ENCODE results near the gene SELENOV. TPM values are rescaled to one million over a fixed set of nuclear protein-coding genes. Genes with fewer than 3 reads are reported as not detected.

The SELENOV gene
- total RNA-seq, 4 donors from 2014 or later = not detected

DNA sequence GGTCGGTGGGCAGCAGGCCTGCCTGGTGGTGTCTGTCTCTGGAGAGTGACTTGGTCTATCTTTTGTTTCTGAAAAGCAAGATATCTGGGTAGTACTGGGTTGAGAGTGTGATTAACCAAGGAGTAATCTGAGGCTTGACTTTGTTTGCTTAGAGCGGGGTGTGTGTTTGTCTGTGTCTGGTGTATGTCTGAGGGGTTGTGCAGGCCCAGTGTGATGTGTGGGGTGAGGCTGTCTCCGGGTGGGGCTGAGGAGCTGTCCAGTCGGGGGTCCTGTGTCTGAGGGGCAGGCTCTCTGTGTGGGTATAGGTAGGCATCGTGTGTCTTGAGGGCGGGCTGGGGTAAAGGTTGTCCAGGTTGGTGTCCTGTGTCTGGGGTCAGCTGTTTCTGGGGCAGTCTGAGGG, 45.4 kb upstream of the SELENOV start:
- WGBS, 2 donors = 90 to 94% methylated on average over 6 of the region's 6 CpGs
- no peak for DNase-seq (ENCODE audit: low spot score in 2 of 2)
- no peak overlapping the region for H3K27ac ChIP-seq
- H3K9me3 ChIP-seq = no peaks in the 10 kb centered on the region
- H3K27me3 ChIP-seq = no peaks in the 10 kb centered on the region
- peaks cover 7 to 100% (median 49%) of the 10 kb centered on the region in 3 donors for H3K36me3 ChIP-seq
- no peak for TF ChIP-seq EP300 (IDR thresholded peaks at IDR 0.05)
- TF ChIP-seq POLR2A (IDR thresholded peaks at IDR 0.05) = no peak
- TF ChIP-seq, protein P1, sequence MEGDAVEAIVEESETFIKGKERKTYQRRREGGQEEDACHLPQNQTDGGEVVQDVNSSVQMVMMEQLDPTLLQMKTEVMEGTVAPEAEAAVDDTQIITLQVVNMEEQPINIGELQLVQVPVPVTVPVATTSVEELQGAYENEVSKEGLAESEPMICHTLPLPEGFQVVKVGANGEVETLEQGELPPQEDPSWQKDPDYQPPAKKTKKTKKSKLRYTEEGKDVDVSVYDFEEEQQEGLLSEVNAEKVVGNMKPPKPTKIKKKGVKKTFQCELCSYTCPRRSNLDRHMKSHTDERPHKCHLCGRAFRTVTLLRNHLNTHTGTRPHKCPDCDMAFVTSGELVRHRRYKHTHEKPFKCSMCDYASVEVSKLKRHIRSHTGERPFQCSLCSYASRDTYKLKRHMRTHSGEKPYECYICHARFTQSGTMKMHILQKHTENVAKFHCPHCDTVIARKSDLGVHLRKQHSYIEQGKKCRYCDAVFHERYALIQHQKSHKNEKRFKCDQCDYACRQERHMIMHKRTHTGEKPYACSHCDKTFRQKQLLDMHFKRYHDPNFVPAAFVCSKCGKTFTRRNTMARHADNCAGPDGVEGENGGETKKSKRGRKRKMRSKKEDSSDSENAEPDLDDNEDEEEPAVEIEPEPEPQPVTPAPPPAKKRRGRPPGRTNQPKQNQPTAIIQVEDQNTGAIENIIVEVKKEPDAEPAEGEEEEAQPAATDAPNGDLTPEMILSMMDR (IDR thresholded peaks at IDR 0.05) = no peak
- no peak overlapping the region for H3K4me3 ChIP-seq
- no peaks in the 10 kb centered on the region for H3K4me1 ChIP-seq

DNA sequence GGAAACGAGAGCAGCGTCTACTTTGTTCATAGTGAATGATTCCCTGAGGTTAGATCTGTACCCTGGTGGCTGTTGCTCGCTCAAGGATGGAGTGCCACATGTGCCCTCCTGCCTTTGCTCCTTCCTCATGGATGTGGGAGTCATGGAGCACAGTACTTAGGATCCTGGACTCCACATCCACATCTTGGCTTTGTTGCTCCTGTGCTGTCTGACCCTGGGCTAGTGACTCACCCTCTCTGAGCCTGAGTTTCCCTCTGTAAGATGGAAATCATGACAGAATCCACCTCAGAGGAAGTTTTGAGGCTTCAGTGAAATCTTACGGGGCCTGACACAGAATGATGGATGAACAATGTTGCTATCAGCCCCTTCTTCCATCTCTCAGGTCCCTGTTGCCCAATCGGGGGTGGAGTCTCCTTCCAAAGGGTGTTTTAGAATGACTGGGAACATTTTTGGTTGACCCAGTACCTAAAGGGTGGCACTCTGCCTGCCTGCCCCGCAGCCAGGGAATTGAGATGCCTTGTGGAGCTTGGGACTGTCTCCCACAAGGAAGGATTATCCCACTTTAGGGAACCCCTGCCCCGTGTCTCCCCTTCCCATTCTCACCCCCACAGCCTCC, 44.1 kb upstream of the SELENOV start:
- no peak for DNase-seq (ENCODE audit: low spot score in 2 of 2)
- peaks cover 5 to 100% (median 44%) of the 10 kb centered on the region in 3 donors for H3K36me3 ChIP-seq
- no peak overlapping the region for H3K4me3 ChIP-seq
- H3K27ac ChIP-seq = no peak overlapping the region
- no peaks in the 10 kb centered on the region for H3K4me1 ChIP-seq
- no peaks in the 10 kb centered on the region for H3K27me3 ChIP-seq
- WGBS, 2 donors = 85 to 86% methylated on average over 4 to 7 of the region's 7 CpGs
- TF ChIP-seq EP300 (IDR thresholded peaks at IDR 0.05) (no peak), POLR2A (IDR thresholded peaks at IDR 0.05) (no peak)
- H3K9me3 ChIP-seq = no peaks in the 10 kb centered on the region

DNA sequence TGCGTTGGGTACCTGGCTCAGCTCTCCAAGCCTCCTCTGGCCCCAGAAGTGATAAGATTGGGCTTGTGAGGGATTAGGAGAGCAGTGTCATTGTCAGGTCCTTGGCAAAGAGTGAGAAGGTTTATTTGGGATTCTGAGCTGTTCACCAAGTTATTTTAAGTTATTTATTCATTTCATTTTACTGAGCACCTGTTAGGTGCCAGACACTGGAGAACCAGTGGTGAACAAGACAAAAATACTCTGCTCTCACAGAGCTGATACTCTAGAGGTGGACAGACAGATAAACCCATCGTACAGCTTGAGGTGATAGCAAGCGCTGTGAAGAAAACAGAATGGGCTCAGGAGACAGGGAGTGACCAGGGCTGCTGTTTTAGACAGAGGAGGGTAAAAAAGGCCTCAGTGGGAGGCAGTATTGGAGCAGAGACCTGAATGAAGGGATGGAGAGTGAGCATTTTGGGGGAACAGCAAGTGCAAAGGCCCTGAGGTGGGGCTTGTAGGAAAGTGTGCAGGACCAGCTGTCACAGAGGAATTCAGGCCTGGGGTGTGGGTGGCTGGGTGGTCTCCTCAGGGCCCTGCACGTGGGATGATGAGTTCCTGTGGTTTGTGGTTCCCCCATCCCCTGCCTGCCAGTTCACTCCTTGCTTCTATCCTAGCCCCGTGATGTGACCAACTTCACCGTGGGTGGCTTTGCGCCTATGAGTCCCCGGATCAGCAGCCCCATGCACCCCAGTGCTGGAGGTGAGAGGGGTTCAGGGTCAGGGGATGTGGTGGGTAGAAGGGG, 43.0 kb upstream of the SELENOV start:
- no peak for TF ChIP-seq POLR2A (IDR thresholded peaks at IDR 0.05)
- TF ChIP-seq, protein P1 (IDR thresholded peaks at IDR 0.05) = no peak
- no peak for TF ChIP-seq EP300 (IDR thresholded peaks at IDR 0.05)
- H3K4me3 ChIP-seq = no peak overlapping the region
- no peaks in the 10 kb centered on the region for H3K4me1 ChIP-seq
- WGBS, 2 donors = 80 to 85% methylated on average over 8 of the region's 8 CpGs
- H3K9me3 ChIP-seq = no peaks in the 10 kb centered on the region
- no peak for DNase-seq (ENCODE audit: low spot score in 2 of 2)
- no peaks in the 10 kb centered on the region for H3K27me3 ChIP-seq
- peaks cover 3 to 100% (median 37%) of the 10 kb centered on the region in 3 donors for H3K36me3 ChIP-seq
- no peak overlapping the region for H3K27ac ChIP-seq

DNA sequence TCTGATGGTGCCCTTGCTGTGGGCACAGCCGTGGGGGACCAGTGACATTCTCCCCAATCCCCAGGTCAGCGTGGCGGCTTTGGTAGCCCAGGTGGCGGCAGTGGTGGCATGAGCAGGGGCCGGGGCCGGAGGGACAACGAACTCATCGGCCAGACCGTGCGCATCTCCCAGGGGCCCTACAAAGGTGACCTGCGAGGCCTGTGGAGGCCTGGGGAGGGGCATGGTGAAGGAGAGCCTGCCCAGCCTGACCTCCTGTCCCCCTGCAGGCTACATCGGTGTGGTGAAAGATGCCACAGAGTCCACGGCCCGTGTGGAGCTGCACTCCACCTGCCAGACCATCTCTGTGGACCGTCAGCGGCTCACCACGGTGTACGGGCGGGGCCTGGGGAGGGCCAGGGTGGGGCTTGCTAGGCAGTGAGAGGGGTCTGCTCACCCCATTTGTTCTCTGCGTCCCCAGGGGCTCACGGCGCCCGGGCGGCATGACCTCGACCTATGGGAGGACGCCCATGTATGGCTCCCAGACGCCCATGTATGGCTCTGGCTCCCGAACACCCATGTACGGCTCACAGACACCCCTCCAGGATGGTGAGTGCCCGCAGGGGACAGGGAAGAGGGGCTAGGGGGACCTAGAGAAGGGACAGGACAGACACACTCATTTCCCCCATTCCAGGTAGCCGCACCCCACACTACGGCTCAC, 42.0 kb upstream of the SELENOV start:
- Histone ChIP-seq H3K4me1 (no peaks in the 10 kb centered on the region), H3K36me3 (peaks cover 3 to 98% (median 32%) of the 10 kb centered on the region in 3 donors), H3K9me3 (no peaks in the 10 kb centered on the region), H3K27ac (no peak overlapping the region), H3K4me3 (no peak overlapping the region), H3K27me3 (no peaks in the 10 kb centered on the region)
- no peak for DNase-seq (ENCODE audit: low spot score in 2 of 2)
- WGBS, 2 donors = 84 to 86% methylated on average over 24 to 31 of the region's 32 CpGs
- TF ChIP-seq, protein P1 (IDR thresholded peaks at IDR 0.05) = no peak
- TF ChIP-seq POLR2A (IDR thresholded peaks at IDR 0.05) (no peak), EP300 (IDR thresholded peaks at IDR 0.05) (no peak)

DNA sequence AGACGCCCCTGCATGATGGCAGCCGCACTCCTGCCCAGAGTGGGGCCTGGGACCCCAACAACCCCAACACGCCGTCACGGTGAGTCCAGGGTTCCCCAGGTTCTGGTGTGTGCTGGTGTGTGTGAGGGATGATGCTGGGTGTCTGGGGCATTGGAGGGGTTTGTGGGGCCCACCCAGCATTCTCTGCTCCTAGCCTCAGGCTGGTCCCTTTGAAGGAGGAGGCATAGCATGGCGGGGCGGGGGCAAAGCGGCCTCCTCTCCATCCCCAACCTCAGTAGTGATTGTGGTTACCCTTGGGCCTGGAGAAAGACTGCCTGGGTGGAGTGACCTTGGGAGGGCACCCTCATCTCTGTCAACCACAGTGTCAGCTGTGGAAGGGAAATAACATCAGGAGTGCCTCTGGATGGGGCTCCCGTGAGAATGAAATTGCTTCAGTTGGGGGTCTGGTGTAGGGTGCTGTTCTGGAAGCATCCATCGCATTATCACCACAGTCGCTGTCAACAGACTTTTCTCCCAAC, 41.4 kb upstream of the SELENOV start:
- Histone ChIP-seq H3K36me3 (peaks cover 3 to 92% (median 28%) of the 10 kb centered on the region in 3 donors), H3K27me3 (no peaks in the 10 kb centered on the region), H3K9me3 (no peaks in the 10 kb centered on the region), H3K27ac (no peak overlapping the region), H3K4me3 (no peak overlapping the region), H3K4me1 (no peaks in the 10 kb centered on the region)
- 78 to 90% methylated on average over 7 to 11 of the region's 11 CpGs for WGBS, 2 donors
- TF ChIP-seq, protein P1 (IDR thresholded peaks at IDR 0.05) = no peak
- TF ChIP-seq EP300 (IDR thresholded peaks at IDR 0.05) = no peak
- TF ChIP-seq POLR2A (IDR thresholded peaks at IDR 0.05) = no peak
- no peak for DNase-seq (ENCODE audit: low spot score in 2 of 2)
